IPS-NIHi7 (cell line): Measurements from ENCODE around the gene CYTH4.

ENCODE experiments used
- DNase-seq: peaks from one replicate; pipeline ENCODE4 v3.0.0; 2012; ENCODE audit warnings: mixed read lengths; ENCODE audit errors: extremely low spot score

The CYTH4 gene

GRCh38 chr22:37344735-37345449 is 62.6 kb downstream of the CYTH4 start:
- DNase-seq: no peak

DNA sequence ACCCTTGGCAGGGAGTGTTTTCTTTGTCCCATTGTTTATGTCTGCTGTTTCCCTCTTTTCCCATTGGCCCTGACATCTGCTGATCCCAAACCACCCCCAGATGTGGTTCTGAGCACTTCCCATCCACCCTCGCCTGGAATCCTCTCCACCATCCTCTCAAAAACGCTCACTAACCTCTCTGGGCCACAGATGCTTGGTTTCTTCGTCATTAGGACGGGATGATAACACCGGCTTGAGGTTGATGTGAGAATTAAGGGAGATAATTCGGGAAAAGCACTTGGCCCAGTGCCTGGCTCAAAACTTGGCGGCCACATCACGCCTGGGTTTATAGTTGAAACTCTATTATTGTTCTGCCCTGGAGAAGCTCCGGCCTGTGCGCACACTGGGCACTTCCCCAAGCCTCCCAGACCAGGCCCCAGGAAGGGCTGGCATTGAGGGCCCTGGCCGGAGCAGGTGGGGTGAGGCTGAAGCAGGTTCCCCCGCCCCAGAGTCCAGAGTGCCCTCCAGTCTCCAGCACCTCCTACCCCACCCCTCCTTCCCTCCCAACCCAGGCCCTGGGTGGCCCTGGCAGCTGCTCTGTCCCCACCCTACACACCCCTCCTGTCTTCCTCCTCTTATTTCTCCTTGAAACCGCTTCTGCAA is 63.7 kb downstream of the CYTH4 start:
- no peak for DNase-seq

DNA sequence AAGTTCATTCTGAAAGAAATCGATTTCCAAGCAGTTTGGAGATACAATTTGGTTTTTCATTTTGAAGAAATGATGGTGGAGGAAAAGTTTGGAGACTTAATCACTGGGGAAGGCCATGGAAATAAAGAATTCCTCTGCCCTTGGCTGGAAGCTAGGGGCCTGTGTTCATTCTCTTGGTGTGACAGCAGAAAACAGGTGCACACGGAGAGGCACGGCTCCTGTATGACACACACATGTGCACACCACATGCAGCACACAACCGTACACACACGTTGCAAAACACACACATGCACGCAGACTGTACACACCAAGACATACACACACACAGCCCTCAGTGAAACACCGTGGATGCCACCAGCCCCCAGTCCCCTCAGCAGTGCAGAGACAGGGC is 64.2 kb downstream of the CYTH4 start:
- DNase-seq: no peak

DNA sequence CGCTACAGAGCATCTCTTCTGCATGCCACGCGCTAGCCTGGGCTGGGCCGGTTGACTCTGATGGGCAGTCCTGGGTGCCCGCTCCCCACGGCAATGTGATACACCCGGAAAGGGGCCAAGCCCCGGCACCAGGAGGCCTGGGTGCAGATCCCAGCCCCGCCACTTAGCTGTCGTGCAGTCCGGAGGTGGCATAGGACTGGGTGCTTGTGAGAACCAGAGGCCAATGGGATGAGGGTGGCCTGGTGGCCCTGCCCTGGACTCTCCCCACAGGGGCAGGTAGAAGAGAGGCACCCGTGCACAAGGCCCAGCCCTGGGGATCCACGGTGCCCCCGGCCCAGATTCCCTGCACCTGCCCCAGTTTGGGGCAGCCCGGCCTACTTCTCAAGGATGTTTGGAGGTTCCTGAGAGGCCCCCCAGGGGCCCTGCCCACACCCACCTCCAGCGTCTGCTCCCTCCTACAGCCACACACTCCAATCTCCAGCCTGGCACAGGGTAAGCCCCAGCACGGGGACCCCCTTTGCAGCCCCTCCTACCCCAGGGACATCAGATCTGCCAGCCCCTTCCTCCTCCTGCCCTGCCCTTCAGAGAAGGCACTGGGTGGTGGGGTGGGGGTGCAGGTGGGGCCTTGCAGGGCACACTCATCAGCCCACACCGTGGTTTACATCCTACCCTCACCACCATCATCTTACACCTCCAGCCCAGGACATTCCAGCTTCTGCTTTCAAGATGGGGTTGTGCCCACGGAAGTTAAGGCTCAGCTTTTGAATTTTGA is 66.9 kb downstream of the CYTH4 start:
- DNase-seq: no peak

DNA sequence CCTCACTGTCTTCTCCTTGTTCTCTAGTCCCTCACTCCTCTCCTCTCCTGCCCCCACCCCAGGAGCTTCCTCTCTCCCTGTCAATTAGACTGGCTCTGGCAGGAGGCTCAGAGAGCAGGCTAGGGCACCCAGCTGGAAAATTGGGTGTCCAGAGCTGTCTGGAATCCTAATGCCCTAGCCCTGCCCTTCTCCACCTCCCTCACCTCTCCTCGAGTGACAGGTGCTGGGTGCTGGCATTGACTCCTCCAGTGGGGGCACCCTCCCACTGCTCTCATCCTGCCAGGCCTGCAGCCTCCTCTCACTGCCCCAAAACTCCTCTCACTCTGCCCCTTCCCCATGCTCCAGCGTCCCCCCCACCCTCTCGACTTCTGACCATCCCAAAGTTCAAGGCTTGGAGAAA is 68.9 kb downstream of the CYTH4 start:
- no peak for DNase-seq

DNA sequence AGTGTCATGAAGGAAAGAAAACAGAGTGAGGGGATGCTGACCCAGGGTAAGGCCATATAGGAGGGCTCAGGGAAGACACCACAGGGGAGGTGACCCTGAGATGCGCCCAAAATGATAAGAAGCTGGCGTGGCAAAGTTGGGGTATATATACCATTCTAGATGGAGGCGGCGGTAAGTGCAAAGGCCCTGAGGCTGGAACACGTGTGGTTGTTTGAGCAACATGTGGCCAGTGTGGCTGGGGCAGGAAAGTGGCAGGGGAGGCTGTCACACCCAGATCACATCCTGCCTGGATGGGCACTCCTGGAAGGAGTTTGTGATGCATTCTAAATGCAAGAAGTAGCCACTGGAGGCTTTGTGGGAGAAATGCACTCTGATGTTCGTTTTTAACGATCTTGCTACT is 70.2 kb downstream of the CYTH4 start:
- DNase-seq: no peak

DNA sequence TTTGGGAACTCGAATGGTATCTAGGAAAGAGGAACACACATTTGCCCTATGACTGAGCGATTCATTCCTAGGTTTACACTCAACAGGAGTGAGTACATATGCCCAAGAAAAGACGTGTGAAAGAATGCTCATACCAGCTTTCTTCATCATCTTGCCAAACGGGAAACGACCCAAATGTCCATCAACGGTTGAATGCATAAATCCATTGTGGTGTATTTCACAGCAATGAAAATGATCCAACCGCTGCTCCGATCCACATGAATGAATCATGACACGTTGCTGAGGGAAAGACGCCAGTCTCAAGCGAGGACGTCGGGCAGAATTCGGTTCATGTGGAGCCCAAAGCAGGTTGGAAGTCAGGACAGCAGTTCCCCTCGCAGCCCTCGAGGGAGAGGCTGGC is 71.5 kb downstream of the CYTH4 start:
- no peak for DNase-seq

DNA sequence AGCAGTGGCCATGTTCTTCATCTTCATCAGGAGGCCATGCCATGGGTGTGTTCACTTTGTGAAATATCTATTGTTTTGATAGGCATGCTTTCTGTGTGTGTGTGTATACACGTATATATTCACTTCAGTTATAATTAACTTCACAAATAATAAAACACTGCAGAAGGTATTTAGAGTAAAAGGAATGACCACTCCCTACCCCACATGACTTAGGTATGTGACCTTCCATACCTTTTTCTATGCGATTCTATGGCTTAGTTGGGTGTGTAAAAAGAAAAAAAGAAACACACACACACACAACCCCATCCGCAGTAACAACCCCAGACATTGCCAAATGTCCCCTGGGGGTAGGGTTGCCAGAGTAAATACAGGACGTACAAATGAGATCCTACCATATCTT is 72.0 kb downstream of the CYTH4 start:
- no peak for DNase-seq

DNA sequence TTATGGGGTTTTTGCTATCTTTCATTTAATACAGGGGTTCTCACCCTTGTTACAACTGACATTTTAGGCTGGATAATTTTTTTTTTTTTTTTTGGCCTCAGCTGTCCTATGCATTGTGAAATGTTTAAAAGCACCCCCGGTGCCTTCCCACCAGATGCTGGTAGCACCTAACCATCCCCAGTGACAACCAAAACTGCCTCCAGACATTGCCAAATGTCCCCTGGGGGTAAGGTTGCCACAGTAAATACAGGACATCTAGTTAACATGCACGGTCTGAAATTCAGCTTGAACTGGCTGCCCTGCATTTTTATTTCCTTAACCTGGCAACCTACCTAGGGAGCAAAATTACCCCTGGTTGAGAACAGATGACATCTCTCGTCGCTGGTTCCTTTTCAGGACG is 72.4 kb downstream of the CYTH4 start:
- DNase-seq: no peak

DNA sequence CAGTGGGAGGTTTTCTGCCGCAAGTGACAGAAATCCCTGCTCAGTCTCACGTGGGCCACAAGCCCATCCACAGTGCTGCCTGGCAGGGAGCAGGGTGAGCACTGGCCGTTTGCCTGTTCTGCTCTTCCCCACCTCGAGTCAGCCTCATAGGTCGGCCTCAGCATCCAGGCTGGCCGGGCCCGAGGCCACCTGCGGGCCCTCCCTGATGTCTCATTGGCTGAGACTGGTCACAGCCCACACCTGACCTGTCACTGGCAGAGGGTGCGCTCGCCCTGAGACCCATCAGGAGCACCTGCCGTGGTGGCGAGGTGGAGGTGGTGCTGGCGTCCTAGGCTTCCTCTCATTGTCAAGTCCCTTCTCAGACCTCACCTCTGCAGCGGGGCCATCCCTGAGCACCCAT is 72.9 kb downstream of the CYTH4 start:
- no peak for DNase-seq

DNA sequence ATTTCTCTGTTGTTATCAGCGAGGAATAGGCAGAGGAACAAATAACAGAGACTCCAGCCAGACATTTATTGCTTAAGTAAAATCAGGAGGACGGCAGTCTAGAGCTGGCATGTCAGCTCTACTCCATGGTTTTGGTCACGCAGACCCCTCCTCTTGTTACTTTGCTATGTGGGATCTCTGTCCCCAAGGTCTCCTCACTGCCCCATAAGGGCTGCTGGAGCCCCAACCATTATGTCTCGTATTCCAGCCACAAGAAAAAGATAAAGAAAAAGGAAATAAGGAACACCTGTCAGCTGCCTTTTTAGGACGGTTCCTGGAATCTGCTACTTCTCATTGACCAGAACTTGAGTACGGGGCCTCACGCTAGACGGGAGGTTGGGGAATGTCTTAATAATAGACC is 74.6 kb downstream of the CYTH4 start:
- no peak for DNase-seq

- DNase-seq: no peak
Observed at GRCh38 chr22:37357446-37358075, 75.3 kb downstream of the CYTH4 start.

DNA sequence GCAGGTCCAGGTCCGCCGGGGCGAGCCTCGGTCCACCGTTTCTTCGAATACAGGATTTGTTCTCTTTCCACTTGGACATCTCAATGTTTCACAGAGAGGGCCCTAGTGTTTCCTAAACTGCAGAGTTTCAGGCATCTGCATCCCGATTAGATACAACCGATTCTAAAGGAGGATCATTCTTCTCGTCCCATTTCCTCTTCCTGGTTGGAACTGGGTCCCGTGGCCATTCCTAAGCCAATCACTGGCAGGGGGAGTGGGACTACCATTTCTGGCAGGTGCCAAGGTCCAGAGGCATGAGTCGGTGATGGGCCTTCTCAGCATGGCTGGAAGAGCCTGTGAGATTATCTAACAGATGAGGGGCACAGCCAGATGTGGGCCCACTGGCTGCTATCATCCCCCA is 76.1 kb downstream of the CYTH4 start:
- no peak for DNase-seq

DNA sequence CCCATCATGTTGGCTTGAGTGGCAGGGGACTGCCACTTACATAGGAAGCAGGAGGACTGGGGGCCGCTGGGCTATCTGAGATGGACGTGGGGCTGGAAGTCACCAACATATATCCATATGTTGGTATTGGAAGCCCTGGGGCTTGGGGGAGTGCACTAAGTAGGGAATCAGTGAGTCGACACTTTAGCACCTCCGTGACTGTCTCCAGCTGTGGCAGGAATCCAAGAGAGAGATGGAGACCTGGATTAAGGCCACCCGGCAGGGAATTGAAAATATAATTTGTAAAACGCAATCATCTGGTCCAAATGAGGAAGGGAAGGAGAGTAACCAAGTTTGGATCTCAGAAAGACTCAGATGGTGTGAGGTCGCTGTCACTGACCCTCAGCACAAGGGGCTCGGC is 76.6 kb downstream of the CYTH4 start:
- DNase-seq: no peak

DNA sequence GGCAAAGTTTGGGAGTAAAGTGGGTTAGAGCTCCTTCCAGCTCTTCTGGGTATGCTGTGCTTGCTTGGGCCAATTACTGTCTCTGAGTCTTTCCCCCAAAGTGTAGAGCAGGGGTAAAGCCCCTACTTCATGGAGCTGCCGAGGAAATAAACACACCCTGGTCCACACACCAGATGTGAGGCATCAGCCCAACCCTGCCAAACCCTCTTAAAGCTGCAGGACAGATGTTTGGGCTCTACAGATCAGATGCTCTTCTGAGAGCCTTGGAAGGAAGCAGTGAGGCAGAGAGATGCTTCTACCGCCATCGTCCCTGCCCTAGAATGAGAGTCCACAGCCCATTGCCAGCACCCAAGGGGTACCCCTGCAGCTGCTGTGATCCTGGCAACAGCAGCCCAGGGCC is 80.3 kb downstream of the CYTH4 start:
- no peak for DNase-seq

DNA sequence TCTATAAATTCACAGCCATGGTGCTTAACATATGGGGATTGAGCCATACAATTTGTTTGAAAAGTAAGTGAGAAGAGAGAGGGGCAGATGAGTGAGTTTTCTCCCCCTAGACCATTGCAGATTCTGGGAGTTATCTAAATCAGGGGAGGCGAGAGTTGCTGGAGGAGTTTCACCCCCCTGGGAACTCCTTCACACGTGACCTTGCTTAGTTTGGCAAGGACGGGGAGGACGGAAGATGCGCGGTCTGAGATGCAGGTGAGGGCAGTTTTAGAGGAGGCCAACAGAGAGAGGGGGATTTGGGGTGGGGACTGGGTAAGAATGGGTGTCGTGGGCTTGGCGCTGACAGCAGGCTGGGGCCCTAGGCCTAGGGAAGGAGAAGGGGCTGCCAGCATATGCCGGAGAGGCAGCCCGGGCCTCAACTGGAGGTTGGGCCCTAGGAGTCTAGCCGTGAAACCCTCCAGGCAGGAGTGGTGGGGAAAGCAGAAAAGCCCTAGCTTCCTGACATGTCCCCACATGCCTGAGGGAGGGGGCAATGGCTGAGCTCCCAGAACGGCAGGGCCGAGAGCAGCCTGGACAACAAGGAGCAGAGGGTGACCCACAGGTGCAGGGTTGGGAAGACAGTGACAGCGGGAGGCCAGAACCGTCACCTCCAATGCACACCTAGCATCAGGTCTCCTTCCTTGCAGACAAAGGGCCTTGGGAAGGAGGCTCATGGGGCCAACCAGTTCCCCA is 81.1 kb downstream of the CYTH4 start:
- no peak for DNase-seq
